GM18907 (cell line): ENCODE results near the gene MMP15.
"Not testable (repeated sequence)": the region's sequence is repeated elsewhere in the genome, so short reads cannot be mapped to it uniquely, and the experiment has no call there.

ENCODE experiments used
- ATAC-seq: cut with Tn5 transposase; IDR thresholded peaks from one replicate; pipeline ENCODE4 v1.9.1; 2021; ENCODE audit warnings: mild to moderate bottlenecking, moderate library complexity; ENCODE audit not compliant: unreplicated experiment

MMP15 gene

DNA sequence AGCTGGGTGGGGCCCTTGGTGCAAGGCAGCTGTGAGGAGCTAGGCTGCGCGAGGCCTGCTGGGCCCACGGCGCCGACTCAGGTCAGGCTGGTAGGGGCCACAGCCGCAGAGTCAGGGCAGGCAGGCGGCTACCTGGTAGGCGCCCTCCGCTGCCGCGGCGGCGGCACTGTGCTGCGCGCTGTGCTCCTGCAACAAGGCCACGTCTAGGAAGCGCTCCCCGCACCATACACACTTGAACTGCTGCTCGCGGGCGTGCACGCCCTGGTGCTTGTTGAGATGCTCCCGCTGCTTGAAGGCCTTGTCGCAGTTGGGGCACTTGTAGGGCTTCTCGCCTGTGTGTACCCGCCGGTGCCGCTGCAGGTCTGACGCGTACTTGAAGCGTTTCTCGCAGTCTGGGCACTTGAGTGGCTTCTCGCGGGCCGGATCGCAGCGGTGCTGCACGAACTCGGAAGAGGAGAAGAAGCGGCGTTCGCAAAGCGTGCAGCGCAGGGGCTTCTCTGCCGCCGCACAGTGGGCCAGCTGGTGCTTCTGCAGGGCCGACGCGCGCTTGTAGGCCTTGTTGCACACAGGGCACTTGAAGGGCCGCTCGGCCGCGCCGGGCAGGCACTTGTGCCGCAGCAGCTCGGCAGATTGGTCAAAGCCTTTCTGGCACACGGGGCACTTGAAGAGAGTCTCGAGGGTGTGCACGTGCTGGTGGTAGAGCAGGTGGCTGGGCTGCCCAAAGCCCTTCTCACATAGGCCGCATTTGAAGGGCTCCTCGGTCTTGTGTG is 29.0 kb upstream of the MMP15 start:
- ATAC-seq: no peak

- no peak for ATAC-seq
These were observed 28.4 kb upstream of the MMP15 start for GRCh38 chr16:57997176-57997527.

DNA sequence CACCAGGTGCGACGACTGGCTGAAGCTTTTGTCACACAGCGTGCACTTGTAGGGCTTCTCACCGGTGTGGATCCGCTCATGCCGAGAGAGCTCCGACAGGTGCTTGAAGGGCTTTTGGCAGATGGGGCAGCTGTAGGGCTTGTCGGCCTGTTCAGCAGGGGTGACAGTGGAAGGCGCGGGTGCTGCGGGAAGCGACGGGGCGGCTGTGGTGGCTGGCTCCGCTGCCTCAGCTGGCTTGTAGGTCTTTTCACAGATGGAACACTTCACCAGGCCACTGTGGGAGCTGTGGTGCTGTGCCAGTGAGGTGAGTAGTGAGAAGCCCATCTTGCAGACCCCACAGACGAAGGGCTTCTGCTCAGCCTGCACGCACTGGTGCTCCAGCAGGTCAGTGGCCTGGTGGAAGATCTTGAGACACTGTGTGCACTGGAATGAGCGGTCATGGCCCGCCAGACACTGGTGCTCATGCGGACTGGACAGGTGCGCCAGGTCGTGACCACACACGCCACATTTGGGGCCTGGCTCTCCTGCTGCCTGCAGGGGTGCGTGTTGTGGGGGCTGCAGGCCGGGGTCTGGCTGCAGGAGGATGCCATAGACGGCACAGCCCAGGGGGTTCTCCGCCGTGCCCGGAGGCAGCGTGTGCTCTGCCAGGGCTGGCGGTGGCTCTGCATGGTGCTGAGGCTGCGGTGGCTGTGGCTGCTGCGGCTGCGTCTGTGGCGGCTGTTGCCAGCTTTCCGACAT is 27.9 kb upstream of the MMP15 start:
- no peak for ATAC-seq

- no peak for ATAC-seq
These were observed 27.1 kb upstream of the MMP15 start for GRCh38 chr16:57998486-57998885.

DNA sequence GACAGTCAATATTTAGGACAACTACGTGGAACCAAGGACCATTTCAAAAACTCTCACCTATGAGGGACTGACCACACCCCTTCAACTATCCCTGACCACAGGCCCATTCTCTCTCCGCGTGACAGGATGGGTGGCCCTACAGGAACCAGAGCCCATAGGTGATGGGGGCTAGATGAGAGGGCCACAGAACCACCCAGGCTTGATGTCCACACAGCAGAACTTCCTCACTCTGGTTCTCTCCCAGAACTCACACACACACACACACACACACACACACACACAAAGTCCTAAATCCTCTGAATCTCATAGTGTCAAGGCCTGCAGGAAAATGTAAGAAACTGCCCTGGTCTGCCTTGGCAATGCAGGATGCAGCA is 26.6 kb upstream of the MMP15 start:
- no peak for ATAC-seq

DNA sequence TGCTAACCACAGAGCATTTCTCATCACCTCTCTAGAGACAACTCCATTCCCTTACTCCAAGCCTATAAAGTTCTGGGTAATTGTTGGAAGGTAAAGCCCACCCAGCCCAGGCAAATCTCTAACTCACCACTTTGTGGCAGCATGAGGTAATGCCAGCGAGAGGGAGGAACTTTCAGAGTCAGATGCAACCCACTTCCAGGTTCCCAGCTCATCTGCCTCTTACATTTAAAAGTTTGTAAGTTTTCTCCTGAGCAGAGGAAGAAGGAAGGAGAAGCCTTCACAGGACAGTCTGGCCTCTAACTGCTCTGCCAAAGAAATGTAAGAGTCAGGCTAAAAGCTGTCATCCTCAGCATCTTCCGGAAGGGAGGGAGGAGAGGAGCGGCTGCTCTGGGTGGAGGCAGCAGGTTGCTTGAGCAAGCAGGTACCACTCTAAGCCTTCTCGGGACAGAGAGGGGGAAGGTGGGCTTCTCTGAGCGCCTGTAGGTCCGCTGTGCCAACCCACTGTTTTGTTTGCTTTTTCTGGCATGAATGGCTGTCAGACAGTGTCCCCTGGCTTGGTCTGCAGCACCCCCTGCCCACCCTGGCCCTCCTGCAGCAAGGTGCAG is 26.1 kb upstream of the MMP15 start:
- ATAC-seq: no peak

- ATAC-seq: peak; percentile 23
These were observed 25.4 kb upstream of the MMP15 start, which contains the start of gene ZNF319 for GRCh38 chr16:57999971-58000705. TSS of gene ZNF319 (minus strand) at chr16:58000672. CDS start at chr16:57998265, 2,407 bp downstream.

DNA sequence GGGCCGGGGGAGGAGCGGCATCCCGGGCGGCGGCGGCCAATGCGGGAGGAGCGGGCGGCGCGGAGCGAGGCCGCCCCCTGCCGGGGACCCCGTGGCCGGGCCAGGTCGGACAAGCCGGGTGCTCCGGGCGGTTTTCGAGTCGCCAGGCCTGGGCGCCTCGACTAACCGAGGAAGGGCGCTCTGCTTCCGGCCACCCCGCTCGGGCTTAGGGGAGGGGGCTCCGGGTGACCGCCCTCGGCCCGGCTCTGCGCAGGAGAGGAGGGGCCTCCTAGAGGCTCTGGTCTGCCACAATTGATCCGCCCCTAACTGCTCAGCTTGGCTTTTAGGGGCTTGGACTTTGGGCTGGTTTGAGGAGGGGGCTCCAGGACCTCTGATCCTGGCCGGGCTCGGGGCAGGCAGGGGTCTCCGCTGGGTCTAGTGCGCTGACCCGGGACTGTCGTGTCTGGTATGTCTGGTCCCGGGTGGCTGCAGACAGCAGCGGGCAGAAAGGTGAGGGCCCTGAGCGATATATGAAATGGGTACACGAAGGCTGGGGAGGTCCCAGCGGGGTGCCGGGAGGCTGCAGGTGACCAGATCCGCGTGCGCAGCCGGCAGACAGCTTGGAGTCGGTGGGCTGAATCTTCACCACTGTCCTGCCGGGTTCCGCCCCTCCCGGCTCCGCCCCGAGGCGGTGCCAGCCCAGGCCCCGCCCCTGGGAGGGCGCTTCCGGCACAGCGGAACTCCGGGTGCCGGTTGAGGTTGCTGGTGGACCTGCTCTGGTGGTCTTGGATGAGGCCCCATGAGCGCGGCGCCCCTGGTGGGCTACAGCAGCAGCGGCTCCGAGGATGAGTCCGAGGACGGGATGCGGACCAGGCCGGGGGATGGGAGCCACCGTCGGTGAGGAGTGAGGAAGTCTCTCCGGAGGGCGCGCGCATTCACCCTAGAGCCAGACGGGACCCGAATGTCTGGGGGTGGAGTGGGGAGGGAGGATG is 24.6 kb upstream of the MMP15 start, which contains the start of gene USB1:
TSS of gene USB1 (plus strand) at position 702 of the 971 bp plus-strand sequence. CDS start at position 779, 77 bp downstream.
- ATAC-seq: peak; percentile 83

DNA sequence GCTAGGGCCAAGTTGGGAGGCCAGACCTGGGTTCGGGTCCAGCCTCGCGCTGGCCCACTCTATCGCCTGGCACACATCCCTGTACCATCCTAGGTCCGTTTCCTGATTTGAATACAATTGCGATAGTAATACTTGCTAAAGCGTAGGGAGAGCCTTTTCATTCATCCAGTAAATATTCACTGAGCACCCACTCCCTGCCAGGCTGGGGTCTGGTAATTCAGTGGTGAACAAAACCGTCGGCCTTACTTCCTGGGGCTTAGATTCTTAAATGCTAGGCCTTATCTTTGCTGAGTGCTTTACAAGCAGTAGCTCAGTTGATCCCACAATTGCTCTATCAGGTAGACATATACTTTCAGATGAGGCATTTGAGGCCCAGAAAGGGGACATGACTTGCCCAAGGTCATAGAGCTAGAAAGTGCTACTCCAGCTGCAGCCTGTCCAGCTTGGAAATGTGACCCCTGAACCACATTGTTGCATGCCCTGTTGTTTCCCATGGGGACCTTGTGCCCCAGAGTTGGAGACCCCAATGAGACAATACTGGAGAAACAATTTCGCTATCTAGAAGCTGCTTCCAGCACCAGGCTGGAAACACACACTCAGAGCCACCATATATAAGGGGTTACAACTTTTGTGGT is 23.7 kb upstream of the MMP15 start:
- ATAC-seq: no peak

GRCh38 chr16:58002416-58002800 is 23.1 kb upstream of the MMP15 start:
- no peak for ATAC-seq

DNA sequence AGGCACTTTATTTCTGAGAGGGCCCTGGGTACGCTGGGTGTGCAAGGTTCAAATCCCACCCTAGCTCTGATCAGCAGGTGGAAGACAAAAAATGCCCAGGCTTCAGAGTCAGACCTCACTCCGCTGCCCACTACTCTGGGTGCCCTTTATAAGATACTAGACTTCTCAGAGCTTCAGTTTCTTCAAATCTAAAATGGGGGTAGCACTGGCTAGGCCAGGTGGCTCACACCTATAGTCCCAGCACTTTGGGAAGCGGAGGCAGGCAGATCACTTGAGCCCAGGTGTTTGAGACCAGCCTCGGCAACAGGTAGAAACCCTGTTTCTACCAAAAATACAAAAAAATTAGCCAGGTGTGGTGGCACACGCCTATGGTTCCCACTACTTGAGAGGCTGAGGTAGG is 22.6 kb upstream of the MMP15 start:
- no peak for ATAC-seq

DNA sequence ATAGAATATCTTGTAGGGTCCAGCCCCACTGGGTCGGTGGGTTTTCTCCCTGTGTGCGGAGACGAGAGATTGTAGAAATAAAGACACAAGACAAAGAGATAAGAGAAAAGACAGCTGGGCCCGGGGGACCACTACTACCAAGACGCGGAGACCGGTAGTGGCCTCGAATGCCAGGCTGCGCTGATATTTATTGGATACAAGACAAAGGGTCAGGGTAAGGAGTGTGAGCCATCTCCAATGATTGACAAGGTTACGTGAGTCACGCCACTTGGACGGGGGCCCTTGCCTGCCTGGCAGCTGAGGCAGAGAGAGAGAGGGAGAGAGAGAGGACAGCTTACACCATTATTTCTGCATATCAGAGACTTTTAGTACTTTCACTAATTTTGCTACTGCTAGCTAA is 20.8 kb upstream of the MMP15 start:
- not testable (repeated sequence) for ATAC-seq

DNA sequence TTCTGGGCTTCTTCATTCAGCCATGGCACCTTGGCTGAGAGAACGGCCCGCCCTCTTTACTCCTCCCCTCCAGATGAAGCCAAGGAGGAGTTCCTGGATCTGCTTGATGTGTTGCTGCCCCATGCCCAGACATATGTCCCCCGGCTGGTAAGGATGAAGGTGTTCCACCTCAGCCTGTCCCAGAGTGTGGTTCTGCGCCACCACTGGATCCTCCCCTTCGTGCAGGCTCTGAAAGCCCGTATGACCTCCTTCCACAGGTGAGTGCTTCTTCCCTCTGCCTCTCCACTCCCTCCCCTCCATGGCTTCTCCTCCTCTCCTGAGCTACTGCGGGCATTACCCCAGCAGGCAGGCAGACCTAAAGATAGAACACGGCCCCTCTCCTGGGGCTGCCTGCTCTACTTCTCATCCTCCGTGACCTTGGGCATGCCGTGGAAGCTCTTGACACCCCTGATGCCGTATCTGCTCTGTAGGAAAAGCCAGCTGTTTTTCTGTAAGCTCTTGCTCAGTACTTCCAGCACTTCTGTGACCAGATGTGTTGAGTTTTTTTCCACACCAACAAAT is 15.6 kb upstream of the MMP15 start:
- ATAC-seq: no peak

- ATAC-seq: no peak
These were observed 14.7 kb upstream of the MMP15 start for GRCh38 chr16:58010886-58011285.

GRCh38 chr16:58011652-58012051 is 13.9 kb upstream of the MMP15 start:
- ATAC-seq: no peak

DNA sequence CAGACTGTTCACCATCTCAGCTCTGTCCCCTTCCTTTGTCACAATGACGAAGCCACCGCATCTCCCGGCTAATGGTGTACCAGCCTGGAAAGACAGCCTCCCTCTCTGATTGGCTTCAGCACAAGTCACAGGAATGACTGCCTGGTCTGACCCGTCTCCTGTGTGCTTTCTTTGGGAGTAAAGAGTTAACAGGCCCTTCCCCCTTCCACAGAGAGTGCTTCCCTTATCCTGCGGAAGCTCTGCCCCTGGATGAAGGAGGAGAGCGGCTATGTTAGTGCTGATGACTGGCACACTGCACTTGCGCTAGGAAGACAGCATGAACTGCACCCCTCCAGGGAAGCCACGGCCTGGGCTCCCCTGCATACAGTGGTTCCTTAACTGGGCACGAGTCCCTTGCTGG is 13.1 kb upstream of the MMP15 start:
- no peak for ATAC-seq

DNA sequence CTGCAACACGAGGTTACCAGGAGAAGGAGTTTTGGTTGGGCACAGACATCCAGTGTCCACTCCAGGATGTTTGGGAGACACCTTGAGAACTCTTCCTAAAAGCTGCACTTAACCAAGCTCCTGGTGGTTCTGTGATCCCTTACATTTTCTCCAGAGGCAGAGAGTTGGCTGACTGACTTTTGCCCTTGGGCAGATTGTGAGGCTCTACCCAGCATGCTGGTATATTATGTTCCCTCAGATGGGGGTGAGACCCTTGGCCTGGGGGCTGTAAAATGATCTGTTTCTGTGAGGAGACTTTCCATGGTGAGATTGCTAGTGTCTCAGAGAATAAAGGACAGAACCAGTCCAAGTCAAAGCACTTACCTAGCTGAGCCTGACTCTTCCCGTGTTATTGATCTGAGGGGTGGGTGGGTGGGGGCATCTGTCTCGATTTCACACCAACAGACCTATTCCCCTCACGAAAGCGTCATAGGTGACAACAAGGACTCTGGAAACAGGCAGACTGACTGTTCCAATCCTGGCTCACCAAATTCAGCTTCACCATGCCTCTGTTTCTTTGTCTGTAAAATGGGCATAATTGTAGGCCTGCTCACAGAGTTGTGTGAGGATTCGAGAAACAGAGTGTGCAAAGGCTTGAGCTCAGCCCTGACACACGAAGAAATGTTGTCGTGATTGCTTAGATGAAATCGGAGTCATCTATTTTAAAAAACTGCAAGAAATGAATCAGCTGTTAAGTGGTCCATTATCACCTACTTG is 12.2 kb upstream of the MMP15 start:
- no peak for ATAC-seq

DNA sequence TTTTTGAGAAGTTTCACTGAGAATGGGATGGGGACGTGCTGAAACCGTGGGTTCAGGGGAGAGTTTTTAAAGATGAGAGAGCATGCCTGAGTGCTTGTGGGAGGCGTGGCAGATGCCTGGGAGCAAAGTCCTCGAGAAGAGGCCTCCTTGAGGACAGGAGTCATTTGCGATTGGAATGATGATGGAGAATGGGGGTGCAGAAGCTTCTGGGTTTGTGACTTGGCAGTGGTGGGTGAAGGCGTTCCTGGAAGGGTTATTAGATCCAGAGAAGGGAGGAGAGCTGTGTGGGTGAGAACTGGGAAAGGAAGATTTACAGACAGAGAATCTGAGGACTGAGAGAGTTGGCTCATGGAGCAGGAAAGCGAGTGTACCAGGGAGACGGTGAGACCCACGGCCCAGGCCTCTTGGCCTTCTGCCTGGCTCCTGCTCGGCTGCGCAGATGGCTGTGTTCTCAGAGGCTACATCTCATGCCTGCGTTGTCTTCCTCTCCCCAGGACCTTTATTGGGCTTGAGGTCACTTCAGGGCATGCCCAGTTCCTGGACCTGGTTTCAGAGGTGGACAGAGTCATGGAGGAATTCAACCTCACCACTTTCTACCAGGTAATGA is 8.6 kb upstream of the MMP15 start:
- no peak for ATAC-seq
